ENCODE data around the gene ABI2. TPM values are rescaled to one million over a fixed set of nuclear protein-coding genes. Genes with fewer than 3 reads are reported as not detected.
A peak's percentile ranks its signal among the peaks of the same experiment; 100 is the strongest.

The ABI2 gene
- total RNA-seq, 1 donor from 2014 or later, result 161 TPM

DNA sequence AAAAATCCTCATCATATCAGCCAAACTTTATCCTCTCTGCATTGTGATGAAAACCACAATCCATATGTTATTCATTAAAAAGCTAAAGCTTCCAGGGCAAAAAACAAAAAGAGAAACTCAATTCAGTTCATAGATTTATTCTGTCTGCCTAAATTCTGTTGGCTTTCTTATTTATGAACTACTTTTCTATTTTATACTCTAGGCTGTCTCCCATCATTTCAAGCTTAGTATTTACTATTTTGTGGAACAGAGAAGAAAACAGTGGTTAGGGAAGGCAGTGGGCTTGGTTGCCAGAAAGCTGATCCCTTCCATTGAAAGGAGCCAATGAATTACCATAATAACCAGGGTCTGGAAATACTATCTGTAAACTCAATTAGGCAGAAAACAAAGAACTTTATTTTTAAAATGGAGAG lies 135.1 kb downstream of the ABI2 start:
- Histone ChIP-seq H3K27ac (no peak overlapping the region), H3K4me2 (no peak overlapping the region), H4K20me1 (ENCODE audit: low read depth) (peaks cover 5% of the 10 kb centered on the region), H3K36me3 (peaks cover 6% of the 10 kb centered on the region), H3K79me2 (ENCODE audit: low read depth) (no peaks in the 10 kb centered on the region), H3K27me3 (no peaks in the 10 kb centered on the region), H3K9ac (no peak overlapping the region), H3K9me3 (ENCODE audit: low read depth) (no peaks in the 10 kb centered on the region), H3K4me3 (no peak overlapping the region), H3F3A (ENCODE audit: low read depth) (no peaks in the 10 kb centered on the region), H2AFZ (replicated peaks) (no peak overlapping the region), H3K4me1 (peaks cover 4% of the 10 kb centered on the region)
- no peak overlapping the region for H3K27ac Mint-ChIP-seq
- peak; percentile 14 for DNase-seq (ENCODE audit: low spot score)
- no peaks in the 10 kb centered on the region for H3K9me3 Mint-ChIP-seq
- no peaks in the 10 kb centered on the region for H3K27me3 Mint-ChIP-seq (ENCODE audit: insufficient read depth, low read depth)
- H3K4me1 Mint-ChIP-seq, result no peaks in the 10 kb centered on the region
- TF ChIP-seq, protein P1, sequence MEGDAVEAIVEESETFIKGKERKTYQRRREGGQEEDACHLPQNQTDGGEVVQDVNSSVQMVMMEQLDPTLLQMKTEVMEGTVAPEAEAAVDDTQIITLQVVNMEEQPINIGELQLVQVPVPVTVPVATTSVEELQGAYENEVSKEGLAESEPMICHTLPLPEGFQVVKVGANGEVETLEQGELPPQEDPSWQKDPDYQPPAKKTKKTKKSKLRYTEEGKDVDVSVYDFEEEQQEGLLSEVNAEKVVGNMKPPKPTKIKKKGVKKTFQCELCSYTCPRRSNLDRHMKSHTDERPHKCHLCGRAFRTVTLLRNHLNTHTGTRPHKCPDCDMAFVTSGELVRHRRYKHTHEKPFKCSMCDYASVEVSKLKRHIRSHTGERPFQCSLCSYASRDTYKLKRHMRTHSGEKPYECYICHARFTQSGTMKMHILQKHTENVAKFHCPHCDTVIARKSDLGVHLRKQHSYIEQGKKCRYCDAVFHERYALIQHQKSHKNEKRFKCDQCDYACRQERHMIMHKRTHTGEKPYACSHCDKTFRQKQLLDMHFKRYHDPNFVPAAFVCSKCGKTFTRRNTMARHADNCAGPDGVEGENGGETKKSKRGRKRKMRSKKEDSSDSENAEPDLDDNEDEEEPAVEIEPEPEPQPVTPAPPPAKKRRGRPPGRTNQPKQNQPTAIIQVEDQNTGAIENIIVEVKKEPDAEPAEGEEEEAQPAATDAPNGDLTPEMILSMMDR (IDR thresholded peaks at IDR 0.05), result no peak
- TF ChIP-seq EZH2 (IDR thresholded peaks at IDR 0.05) (no peak), EZH2phosphoT487 (IDR thresholded peaks at IDR 0.05) (no peak)
- H3K4me3 Mint-ChIP-seq, result no peak overlapping the region
- H3K36me3 Mint-ChIP-seq, result peaks cover 9% of the 10 kb centered on the region

DNA sequence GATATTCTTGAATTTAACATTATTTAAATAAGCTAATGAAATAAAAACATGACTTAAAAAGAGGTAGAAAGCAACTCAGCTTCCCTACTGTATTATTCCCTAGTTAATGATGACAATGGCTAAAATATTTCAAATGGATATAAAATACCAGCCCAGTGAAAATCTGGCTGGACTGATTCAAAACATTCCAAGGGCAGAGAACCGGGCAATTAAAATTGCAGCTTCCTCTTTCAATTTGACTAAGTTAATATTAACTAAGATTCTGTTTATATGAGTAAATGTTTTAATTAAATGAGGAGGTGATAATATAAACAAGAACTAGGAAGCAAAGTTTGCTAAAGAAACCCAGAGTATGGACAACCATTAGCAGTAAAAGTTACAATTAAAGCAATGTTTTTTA lies 141.4 kb downstream of the ABI2 start:
- Mint-ChIP-seq H3K4me3 (no peak overlapping the region), H3K36me3 (no peaks in the 10 kb centered on the region), H3K27me3 (ENCODE audit: insufficient read depth, low read depth) (no peaks in the 10 kb centered on the region)

GRCh38 chr2:203470371-203470770 lies 142.2 kb downstream of the ABI2 start:
- Histone ChIP-seq H2AFZ (replicated peaks) (no peak overlapping the region), H3K36me3 (no peaks in the 10 kb centered on the region), H3K4me1 (no peaks in the 10 kb centered on the region), H3K27me3 (no peaks in the 10 kb centered on the region), H3K9ac (no peak overlapping the region), H3F3A (ENCODE audit: low read depth) (no peaks in the 10 kb centered on the region), H3K4me2 (no peak overlapping the region), H4K20me1 (ENCODE audit: low read depth) (peaks cover under 1% of the 10 kb centered on the region), H3K79me2 (ENCODE audit: low read depth) (no peaks in the 10 kb centered on the region), H3K27ac (no peak overlapping the region), H3K9me3 (ENCODE audit: low read depth) (no peaks in the 10 kb centered on the region), H3K4me3 (no peak overlapping the region)
- Mint-ChIP-seq H3K36me3 (no peaks in the 10 kb centered on the region), H3K4me1 (peaks cover 2% of the 10 kb centered on the region), H3K27ac (no peak overlapping the region), H3K4me3 (no peak overlapping the region), H3K9me3 (no peaks in the 10 kb centered on the region), H3K27me3 (ENCODE audit: insufficient read depth, low read depth) (no peaks in the 10 kb centered on the region)
- TF ChIP-seq EZH2phosphoT487 (IDR thresholded peaks at IDR 0.05), result no peak
- TF ChIP-seq, protein P1 (IDR thresholded peaks at IDR 0.05), result no peak
- peak; percentile 9 for DNase-seq (ENCODE audit: low spot score)

More for the DNA sequence above, 141.4 kb downstream of the ABI2 start:
- TF ChIP-seq, protein P1 (IDR thresholded peaks at IDR 0.05), result no peak
- TF ChIP-seq EZH2 (IDR thresholded peaks at IDR 0.05) (no peak), EZH2phosphoT487 (IDR thresholded peaks at IDR 0.05) (no peak)
- Histone ChIP-seq H3K36me3 (no peaks in the 10 kb centered on the region), H3K4me2 (no peak overlapping the region), H4K20me1 (ENCODE audit: low read depth) (peaks cover 5% of the 10 kb centered on the region), H3K27ac (no peak overlapping the region), H3K9ac (no peak overlapping the region), H2AFZ (replicated peaks) (no peak overlapping the region), H3K4me1 (no peaks in the 10 kb centered on the region), H3K79me2 (ENCODE audit: low read depth) (no peaks in the 10 kb centered on the region), H3K9me3 (ENCODE audit: low read depth) (no peaks in the 10 kb centered on the region), H3F3A (ENCODE audit: low read depth) (no peaks in the 10 kb centered on the region), H3K4me3 (no peak overlapping the region), H3K27me3 (no peaks in the 10 kb centered on the region)
- H3K4me1 Mint-ChIP-seq, result peaks cover 2% of the 10 kb centered on the region
- DNase-seq (ENCODE audit: low spot score), result no peak
- H3K27ac Mint-ChIP-seq, result no peak overlapping the region
- H3K9me3 Mint-ChIP-seq, result no peaks in the 10 kb centered on the region

Data from neural progenitor cell (in vitro differentiated cells).